ENCODE data around the gene ALDH16A1. TPM values are rescaled to one million over a fixed set of nuclear protein-coding genes. Genes with fewer than 3 reads are reported as not detected.

ALDH16A1 gene
- total and polyA plus RNA-seq, 10 donors = 38.7 to 99.9 (median 49.9) TPM

DNA sequence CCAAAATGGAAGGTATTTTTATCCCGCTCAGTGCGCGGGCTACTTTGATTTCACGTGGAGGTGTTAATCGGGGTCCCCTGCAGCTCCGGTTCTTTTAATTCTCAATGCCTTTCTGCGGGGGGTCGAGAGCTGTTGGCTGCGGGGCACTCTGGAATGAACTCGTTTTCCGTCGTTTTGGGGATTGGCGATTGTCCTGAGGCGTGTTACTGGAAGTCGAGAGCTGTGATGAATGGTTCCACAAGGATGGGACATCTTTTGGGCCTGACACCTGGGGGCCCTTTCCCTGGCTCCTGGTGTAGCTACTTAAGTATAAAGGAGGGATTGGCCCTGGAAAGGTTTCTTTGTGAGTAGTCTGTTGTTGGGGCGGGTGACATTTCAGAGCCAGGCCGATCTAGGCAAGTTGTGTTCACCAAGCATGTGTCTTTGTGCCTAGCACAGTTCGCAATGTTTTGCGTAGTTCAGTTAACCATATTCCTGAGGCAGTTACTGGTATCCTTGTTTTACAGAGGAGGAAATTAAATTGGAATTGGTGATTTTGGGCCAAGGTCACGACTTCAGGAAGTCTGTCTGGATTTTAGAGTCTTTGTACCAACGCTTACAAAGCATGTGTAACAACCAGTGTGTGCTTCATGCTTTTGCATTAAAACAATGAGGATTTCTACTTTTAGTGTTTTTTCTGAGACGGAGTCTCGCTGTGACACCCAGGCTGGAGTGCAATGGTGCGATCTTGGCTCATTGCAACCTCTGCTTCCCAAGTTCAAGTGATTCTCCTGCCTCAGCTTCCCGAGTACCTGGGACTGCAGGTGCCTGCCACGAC lies 35.2 kb downstream of the ALDH16A1 start:
- peak overlapping the region; percentile 76 to 99 (median 93) for H3K4me3 ChIP-seq
- H3K9me3 ChIP-seq = no peaks in the 10 kb centered on the region
- peak overlapping the region; percentile 89 to 98 (median 93) for H3K27ac ChIP-seq
- H3K36me3 ChIP-seq = peaks cover 2 to 78% (median 42%) of the 10 kb centered on the region in 6 donors
- 1 to 2% (median 1%) methylated on average over 26 of the region's 26 CpGs for WGBS, 5 donors
- H3K27me3 ChIP-seq (replicated peaks in 1 of 7) = no peaks in the 10 kb centered on the region
- intact Hi-C loops (cut with DNase I; ENCODE audit: low total_unique reads) = no loop called here
- no peak for DNase-seq
- TF ChIP-seq, protein P1, sequence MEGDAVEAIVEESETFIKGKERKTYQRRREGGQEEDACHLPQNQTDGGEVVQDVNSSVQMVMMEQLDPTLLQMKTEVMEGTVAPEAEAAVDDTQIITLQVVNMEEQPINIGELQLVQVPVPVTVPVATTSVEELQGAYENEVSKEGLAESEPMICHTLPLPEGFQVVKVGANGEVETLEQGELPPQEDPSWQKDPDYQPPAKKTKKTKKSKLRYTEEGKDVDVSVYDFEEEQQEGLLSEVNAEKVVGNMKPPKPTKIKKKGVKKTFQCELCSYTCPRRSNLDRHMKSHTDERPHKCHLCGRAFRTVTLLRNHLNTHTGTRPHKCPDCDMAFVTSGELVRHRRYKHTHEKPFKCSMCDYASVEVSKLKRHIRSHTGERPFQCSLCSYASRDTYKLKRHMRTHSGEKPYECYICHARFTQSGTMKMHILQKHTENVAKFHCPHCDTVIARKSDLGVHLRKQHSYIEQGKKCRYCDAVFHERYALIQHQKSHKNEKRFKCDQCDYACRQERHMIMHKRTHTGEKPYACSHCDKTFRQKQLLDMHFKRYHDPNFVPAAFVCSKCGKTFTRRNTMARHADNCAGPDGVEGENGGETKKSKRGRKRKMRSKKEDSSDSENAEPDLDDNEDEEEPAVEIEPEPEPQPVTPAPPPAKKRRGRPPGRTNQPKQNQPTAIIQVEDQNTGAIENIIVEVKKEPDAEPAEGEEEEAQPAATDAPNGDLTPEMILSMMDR (IDR thresholded peaks at IDR 0.05 in 8 of 11, conservative IDR thresholded peaks at IDR 0.05 in 3 of 11) = no peak
- TF ChIP-seq POLR2A (IDR thresholded peaks at IDR 0.05) (no peak), POLR2AphosphoS5 (IDR thresholded peaks at IDR 0.05) (no peak)
- peaks cover 21 to 57% (median 47%) of the 10 kb centered on the region in 6 donors for H3K4me1 ChIP-seq

- H3K27ac ChIP-seq = peak overlapping the region in 7 of 8 donors; percentile 25 to 96 (median 92)
- no peaks in the 10 kb centered on the region for H3K9me3 ChIP-seq
- intact Hi-C loops (cut with DNase I; ENCODE audit: low total_unique reads) = no loop called here
- TF ChIP-seq POLR2A (IDR thresholded peaks at IDR 0.05) = no peak
- no peak for TF ChIP-seq POLR2AphosphoS5 (IDR thresholded peaks at IDR 0.05)
- TF ChIP-seq, protein P1 (IDR thresholded peaks at IDR 0.05 in 8 of 11, conservative IDR thresholded peaks at IDR 0.05 in 3 of 11) = no peak
- 14 to 30% (median 20%) methylated on average over 15 of the region's 15 CpGs for WGBS, 5 donors
- peaks cover 2 to 73% (median 42%) of the 10 kb centered on the region in 6 donors for H3K36me3 ChIP-seq
- no peak for DNase-seq
- H3K4me3 ChIP-seq = peak overlapping the region; percentile 76 to 99 (median 93)
- peaks cover 21 to 60% (median 49%) of the 10 kb centered on the region in 6 donors for H3K4me1 ChIP-seq
- no peaks in the 10 kb centered on the region for H3K27me3 ChIP-seq (replicated peaks in 1 of 7)
Measured at GRCh38 chr19:49488863-49489537, 36.0 kb downstream of the ALDH16A1 start.

GRCh38 chr19:49489601-49490167 lies 36.7 kb downstream of the ALDH16A1 start:
- Histone ChIP-seq H3K27me3 (replicated peaks in 1 of 7) (no peaks in the 10 kb centered on the region), H3K36me3 (peaks cover 2 to 67% (median 42%) of the 10 kb centered on the region in 6 donors), H3K4me1 (peaks cover 21 to 67% (median 50%) of the 10 kb centered on the region in 6 donors), H3K9me3 (no peaks in the 10 kb centered on the region), H3K4me3 (peak overlapping the region in 7 of 8 donors; percentile 76 to 99 (median 93)), H3K27ac (peak overlapping the region in 7 of 8 donors; percentile 25 to 96 (median 92))
- DNase-seq = no peak
- intact Hi-C loops (cut with DNase I; ENCODE audit: low total_unique reads) = no loop called here
- TF ChIP-seq POLR2AphosphoS5 (IDR thresholded peaks at IDR 0.05) (peak; percentile 25 to 63 (median 49)), POLR2A (IDR thresholded peaks at IDR 0.05) (no peak)
- TF ChIP-seq, protein P1 (IDR thresholded peaks at IDR 0.05 in 8 of 11, conservative IDR thresholded peaks at IDR 0.05 in 3 of 11) = peak in 5 of 11 experiments; percentile 5 to 32 (median 17)
- WGBS, 5 donors = 51 to 67% (median 63%) methylated on average over 15 of the region's 15 CpGs
